HEK293 (cell line): ENCODE measurements around the gene HTT.

ENCODE experiments used
- CTCF ChIA-PET: fragments of 350-600 bp; formaldehyde crosslinking; extraction: SDS; loops from one replicate; lab custom pipeline; 2021; ENCODE audit warnings: antibody characterized with exemption; lab: Yijun Ruan, JAX
- POLR2A ChIA-PET: fragments of 300-600 bp; formaldehyde crosslinking; extraction: SDS; loops from one replicate; lab custom pipeline; 2020; ENCODE audit warnings: antibody characterized with exemption, inconsistent platforms; lab: Yijun Ruan, JAX
- H3K27ac ChIP-seq: fragments of 200-500 bp; sonication (Bioruptor generic); 2 replicates; pipeline ENCODE4 v1.5.1; 2014; ENCODE audit warnings: low read depth, low read length, control low read depth, inconsistent platforms; ENCODE audit errors: extremely low read depth
- H3K36me3 ChIP-seq, 2 experiments: fragments of 200-500 bp in 1 of 2; sonication (Bioruptor generic) in 1 of 2; 1 replicate in 1 of 2; 2 replicates in 1 of 2; pipeline ENCODE4 v1.5.1; 2014 to 2017; ENCODE audit warnings: inconsistent platforms in 2 of 2, low read length in 2 of 2; ENCODE audit not compliant: control insufficient read depth in 2 of 2, insufficient read depth in 1 of 2
- H3K4me1 ChIP-seq: fragments of 200-500 bp; sonication (Bioruptor generic); 2 replicates; pipeline ENCODE4 v1.5.1; 2014; ENCODE audit warnings: mild to moderate bottlenecking, low read length, inconsistent platforms; ENCODE audit not compliant: control insufficient read depth, insufficient read depth
- H3K4me3 ChIP-seq: 2 replicates; pipeline ENCODE4 v1.5.1; 2011; ENCODE audit warnings: low read depth, mild to moderate bottlenecking, control low read depth, low read length, moderate library complexity
- H3K9me3 ChIP-seq: fragments of 200-500 bp; sonication (Bioruptor generic); 2 replicates; pipeline ENCODE4 v1.5.1; 2014; ENCODE audit warnings: low read depth, low read length, inconsistent platforms; ENCODE audit not compliant: control insufficient read depth, insufficient read depth
- HOXA7 ChIP-seq: sonication (generic); formaldehyde crosslinking; IDR thresholded peaks from 2 replicates; pipeline ENCODE4 v1.8.1; 2022; ENCODE audit warnings: missing genetic modification reagents, borderline replicate concordance
- MEIS1 ChIP-seq: sonication (generic); formaldehyde crosslinking; IDR thresholded peaks from 2 replicates; pipeline ENCODE4 v1.8.1; 2022; ENCODE audit warnings: missing genetic modification reagents, mild to moderate bottlenecking, borderline replicate concordance
- SP2 ChIP-seq: fragments of 450-650 bp; formaldehyde crosslinking; IDR thresholded peaks from 2 replicates; pipeline ENCODE4 v1.5.1; 2016; ENCODE audit warnings: missing biosample characterization, missing genetic modification characterization
- ZBTB17 ChIP-seq: fragments of 450-650 bp; formaldehyde crosslinking; IDR thresholded peaks from 2 replicates; pipeline ENCODE4 v1.5.1; 2016; ENCODE audit warnings: missing biosample characterization, missing genetic modification characterization
- ZFP69B ChIP-seq: fragments of 450-650 bp; formaldehyde crosslinking; IDR thresholded peaks from 2 replicates; pipeline ENCODE4 v1.5.1; 2016; ENCODE audit warnings: missing biosample characterization, missing genetic modification characterization
- ZNF132 ChIP-seq: fragments of 450-650 bp; formaldehyde crosslinking; IDR thresholded peaks from 2 replicates; pipeline ENCODE4 v1.5.1; 2017; ENCODE audit warnings: missing biosample characterization, missing genetic modification characterization, borderline replicate concordance
- ZNF202 ChIP-seq: fragments of 450-650 bp; formaldehyde crosslinking; IDR thresholded peaks from 2 replicates; pipeline ENCODE4 v1.5.1; 2016; ENCODE audit warnings: missing biosample characterization, missing genetic modification characterization, borderline replicate concordance
- ZNF223 ChIP-seq: fragments of 450-650 bp; formaldehyde crosslinking; IDR thresholded peaks from 2 replicates; pipeline ENCODE4 v1.5.1; 2016; ENCODE audit warnings: missing biosample characterization, missing genetic modification characterization
- ZNF521 ChIP-seq: fragments of 450-650 bp; formaldehyde crosslinking; IDR thresholded peaks from 2 replicates; pipeline ENCODE4 v1.5.1; 2017; ENCODE audit warnings: missing biosample characterization, mild to moderate bottlenecking, missing genetic modification characterization
- ZNF558 ChIP-seq: fragments of 450-650 bp; formaldehyde crosslinking; IDR thresholded peaks from 2 replicates; pipeline ENCODE4 v1.5.1; 2016; ENCODE audit warnings: missing biosample characterization, missing genetic modification characterization
- ZNF585B ChIP-seq: fragments of 450-650 bp; formaldehyde crosslinking; IDR thresholded peaks from 2 replicates; pipeline ENCODE4 v1.5.1; 2016; ENCODE audit warnings: missing biosample characterization, missing genetic modification characterization
- ZNF626 ChIP-seq: fragments of 450-650 bp; sonication (Bioruptor Pico); formaldehyde crosslinking; IDR thresholded peaks from 2 replicates; pipeline ENCODE4 v1.5.1; 2018; ENCODE audit warnings: missing biosample characterization, missing genetic modification characterization, inconsistent platforms
- ZNF654 ChIP-seq: fragments of 450-650 bp; formaldehyde crosslinking; IDR thresholded peaks from 2 replicates; pipeline ENCODE4 v1.5.1; 2016; ENCODE audit warnings: low read depth, missing biosample characterization, missing genetic modification characterization
- ZNF677 ChIP-seq: fragments of 450-650 bp; IDR thresholded peaks from 2 replicates; pipeline ENCODE4 v1.5.0; 2018; ENCODE audit warnings: missing biosample characterization, mild to moderate bottlenecking, missing genetic modification characterization, moderate library complexity
- ZNF747 ChIP-seq: fragments of 450-650 bp; formaldehyde crosslinking; IDR thresholded peaks from 2 replicates; pipeline ENCODE4 v1.5.1; 2016; ENCODE audit warnings: missing biosample characterization, missing genetic modification characterization
- TF ChIP-seq, protein P1 (sequence below): fragments of 450-650 bp; formaldehyde crosslinking; IDR thresholded peaks from 2 replicates; pipeline ENCODE4 v1.5.1; 2016; ENCODE audit warnings: missing biosample characterization, missing genetic modification characterization
- TF ChIP-seq, protein P2 (sequence below): fragments of 450-650 bp; formaldehyde crosslinking; IDR thresholded peaks from 2 replicates; pipeline ENCODE4 v1.5.1; 2017; ENCODE audit warnings: missing biosample characterization, mild to moderate bottlenecking, missing genetic modification characterization, moderate library complexity
- TF ChIP-seq, protein P3 (sequence below): fragments of 450-650 bp; formaldehyde crosslinking; IDR thresholded peaks from 2 replicates; pipeline ENCODE4 v1.5.1; 2016; ENCODE audit warnings: missing biosample characterization, missing genetic modification characterization
- TF ChIP-seq, protein P4 (sequence below): fragments of 450-650 bp; formaldehyde crosslinking; optimal IDR thresholded peaks from 2 replicates; pipeline ENCODE3; 2016; ENCODE audit warnings: missing biosample characterization, mild to moderate bottlenecking, missing genetic modification characterization
- TF ChIP-seq, protein P5 (sequence below): fragments of 450-650 bp; formaldehyde crosslinking; IDR thresholded peaks from 2 replicates; pipeline ENCODE4 v1.5.1; 2016; ENCODE audit warnings: missing biosample characterization, missing genetic modification characterization
- TF ChIP-seq, protein P6 (sequence below): fragments of 450-650 bp; formaldehyde crosslinking; IDR thresholded peaks from 2 replicates; pipeline ENCODE4 v1.5.1; 2016; ENCODE audit warnings: missing biosample characterization, missing genetic modification characterization
- TF ChIP-seq, protein P7 (sequence below): fragments of 450-650 bp; formaldehyde crosslinking; IDR thresholded peaks from 2 replicates; pipeline ENCODE4; 2016; ENCODE audit warnings: missing biosample characterization, missing genetic modification characterization

Gene HTT

DNA sequence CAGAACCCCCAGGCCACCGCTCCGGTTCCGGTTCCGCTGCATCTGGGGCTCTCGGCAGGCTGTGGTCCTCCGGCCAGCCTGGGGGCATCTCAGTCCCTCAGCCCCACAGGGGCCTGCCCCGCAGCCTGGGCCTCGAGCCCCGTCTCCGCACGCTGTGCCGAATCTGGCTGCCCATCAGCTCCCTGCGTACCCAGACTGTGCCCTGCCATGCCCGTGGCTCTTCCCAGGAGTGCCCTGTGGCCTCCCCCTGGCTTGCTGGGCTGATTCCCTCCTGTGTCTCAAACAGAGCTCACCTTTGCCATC is 173.6 kb downstream of the HTT start:
- ChIA-PET POLR2A (no interaction called here), CTCF (no interaction called here)
- Histone ChIP-seq H3K36me3 (peaks cover 0 to 10% of the 10 kb centered on the region in 2 experiments; a peak in 1 of 3 replicates), H3K4me3 (no peak overlapping the region), H3K27ac (no peak overlapping the region), H3K4me1 (no peaks in the 10 kb centered on the region), H3K9me3 (no peaks in the 10 kb centered on the region)
- TF ChIP-seq HOXA7 (CRISPR knock-in tag) = no peak
- no peak for TF ChIP-seq ZNF747 (tag by site-specific recombination)
- TF ChIP-seq, protein P1, sequence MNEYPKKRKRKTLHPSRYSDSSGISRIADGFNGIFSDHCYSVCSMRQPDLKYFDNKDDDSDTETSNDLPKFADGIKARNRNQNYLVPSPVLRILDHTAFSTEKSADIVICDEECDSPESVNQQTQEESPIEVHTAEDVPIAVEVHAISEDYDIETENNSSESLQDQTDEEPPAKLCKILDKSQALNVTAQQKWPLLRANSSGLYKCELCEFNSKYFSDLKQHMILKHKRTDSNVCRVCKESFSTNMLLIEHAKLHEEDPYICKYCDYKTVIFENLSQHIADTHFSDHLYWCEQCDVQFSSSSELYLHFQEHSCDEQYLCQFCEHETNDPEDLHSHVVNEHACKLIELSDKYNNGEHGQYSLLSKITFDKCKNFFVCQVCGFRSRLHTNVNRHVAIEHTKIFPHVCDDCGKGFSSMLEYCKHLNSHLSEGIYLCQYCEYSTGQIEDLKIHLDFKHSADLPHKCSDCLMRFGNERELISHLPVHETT (tag by site-specific recombination) = no peak
- no peak for TF ChIP-seq ZNF626 (tag by site-specific recombination)
- TF ChIP-seq ZNF521 = no peak
- TF ChIP-seq, protein P2, sequence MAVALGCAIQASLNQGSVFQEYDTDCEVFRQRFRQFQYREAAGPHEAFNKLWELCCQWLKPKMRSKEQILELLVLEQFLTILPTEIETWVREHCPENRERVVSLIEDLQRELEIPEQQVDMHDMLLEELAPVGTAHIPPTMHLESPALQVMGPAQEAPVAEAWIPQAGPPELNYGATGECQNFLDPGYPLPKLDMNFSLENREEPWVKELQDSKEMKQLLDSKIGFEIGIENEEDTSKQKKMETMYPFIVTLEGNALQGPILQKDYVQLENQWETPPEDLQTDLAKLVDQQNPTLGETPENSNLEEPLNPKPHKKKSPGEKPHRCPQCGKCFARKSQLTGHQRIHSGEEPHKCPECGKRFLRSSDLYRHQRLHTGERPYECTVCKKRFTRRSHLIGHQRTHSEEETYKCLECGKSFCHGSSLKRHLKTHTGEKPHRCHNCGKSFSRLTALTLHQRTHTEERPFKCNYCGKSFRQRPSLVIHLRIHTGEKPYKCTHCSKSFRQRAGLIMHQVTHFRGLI = no peak
- TF ChIP-seq ZNF654 (tag by site-specific recombination) = no peak
- TF ChIP-seq, protein P3, sequence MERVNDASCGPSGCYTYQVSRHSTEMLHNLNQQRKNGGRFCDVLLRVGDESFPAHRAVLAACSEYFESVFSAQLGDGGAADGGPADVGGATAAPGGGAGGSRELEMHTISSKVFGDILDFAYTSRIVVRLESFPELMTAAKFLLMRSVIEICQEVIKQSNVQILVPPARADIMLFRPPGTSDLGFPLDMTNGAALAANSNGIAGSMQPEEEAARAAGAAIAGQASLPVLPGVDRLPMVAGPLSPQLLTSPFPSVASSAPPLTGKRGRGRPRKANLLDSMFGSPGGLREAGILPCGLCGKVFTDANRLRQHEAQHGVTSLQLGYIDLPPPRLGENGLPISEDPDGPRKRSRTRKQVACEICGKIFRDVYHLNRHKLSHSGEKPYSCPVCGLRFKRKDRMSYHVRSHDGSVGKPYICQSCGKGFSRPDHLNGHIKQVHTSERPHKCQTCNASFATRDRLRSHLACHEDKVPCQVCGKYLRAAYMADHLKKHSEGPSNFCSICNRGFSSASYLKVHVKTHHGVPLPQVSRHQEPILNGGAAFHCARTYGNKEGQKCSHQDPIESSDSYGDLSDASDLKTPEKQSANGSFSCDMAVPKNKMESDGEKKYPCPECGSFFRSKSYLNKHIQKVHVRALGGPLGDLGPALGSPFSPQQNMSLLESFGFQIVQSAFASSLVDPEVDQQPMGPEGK (tag by site-specific recombination) = no peak
- TF ChIP-seq, protein P4, sequence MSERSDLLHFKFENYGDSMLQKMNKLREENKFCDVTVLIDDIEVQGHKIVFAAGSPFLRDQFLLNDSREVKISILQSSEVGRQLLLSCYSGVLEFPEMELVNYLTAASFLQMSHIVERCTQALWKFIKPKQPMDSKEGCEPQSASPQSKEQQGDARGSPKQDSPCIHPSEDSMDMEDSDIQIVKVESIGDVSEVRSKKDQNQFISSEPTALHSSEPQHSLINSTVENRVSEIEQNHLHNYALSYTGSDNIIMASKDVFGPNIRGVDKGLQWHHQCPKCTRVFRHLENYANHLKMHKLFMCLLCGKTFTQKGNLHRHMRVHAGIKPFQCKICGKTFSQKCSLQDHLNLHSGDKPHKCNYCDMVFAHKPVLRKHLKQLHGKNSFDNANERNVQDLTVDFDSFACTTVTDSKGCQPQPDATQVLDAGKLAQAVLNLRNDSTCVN (tag by site-specific recombination) = no peak

DNA sequence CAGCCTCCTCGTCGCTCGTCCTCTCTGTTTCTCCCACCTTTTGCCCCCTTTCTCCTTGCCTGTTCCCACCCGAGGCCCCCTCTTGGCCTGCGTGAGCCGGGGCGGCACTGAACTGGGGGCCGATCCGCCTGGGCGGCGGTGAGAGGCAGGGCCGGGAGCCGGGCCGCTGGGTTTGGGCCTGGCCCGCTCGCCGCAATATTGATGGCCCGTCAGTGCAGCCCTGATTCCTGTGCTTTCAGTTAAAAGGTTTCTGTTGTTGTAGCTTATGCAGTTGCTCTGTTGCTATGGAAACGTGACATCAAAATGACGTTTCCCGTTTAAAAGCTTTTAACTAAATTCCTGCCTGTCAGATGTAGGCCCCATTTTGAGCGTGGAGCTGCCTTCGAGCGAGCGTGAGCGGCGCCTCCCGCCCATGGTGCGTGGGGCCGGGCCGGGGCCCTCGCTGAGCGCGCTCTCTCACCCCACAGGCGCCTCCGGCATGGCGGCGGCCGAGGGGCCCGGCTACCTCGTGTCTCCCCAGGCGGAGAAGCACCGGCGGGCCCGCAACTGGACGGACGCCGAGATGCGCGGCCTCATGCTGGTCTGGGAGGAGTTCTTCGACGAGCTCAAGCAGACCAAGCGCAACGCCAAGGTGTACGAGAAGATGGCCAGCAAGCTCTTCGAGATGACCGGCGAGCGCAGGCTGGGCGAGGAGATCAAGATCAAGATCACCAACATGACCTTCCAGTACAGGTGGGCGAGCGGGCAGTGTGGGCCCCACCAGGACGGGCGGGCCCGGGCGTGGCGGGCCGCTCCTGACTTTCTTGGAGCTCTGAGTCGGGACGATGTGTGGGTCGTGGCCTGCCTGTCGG is 174.6 kb downstream of the HTT start, which contains the start of gene MSANTD1:
Gene MSANTD1 (plus strand): TSS at position 349 of the 851 bp plus-strand sequence. CDS start 64 bp downstream, at position 413.
- ChIA-PET POLR2A (no interaction called here), CTCF (no interaction called here)
- TF ChIP-seq, protein P5, sequence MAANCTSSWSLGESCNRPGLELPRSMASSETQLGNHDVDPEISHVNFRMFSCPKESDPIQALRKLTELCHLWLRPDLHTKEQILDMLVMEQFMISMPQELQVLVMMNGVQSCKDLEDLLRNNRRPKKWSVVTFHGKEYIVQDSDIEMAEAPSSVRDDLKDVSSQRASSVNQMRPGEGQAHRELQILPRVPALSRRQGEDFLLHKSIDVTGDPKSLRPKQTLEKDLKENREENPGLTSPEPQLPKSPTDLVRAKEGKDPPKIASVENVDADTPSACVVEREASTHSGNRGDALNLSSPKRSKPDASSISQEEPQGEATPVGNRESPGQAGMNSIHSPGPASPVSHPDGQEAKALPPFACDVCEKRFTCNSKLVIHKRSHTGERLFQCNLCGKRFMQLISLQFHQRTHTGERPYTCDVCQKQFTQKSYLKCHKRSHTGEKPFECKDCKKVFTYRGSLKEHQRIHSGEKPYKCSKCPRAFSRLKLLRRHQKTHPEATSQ (tag by site-specific recombination) = no peak
- TF ChIP-seq ZNF223 (tag by site-specific recombination) (no peak), SP2 (tag by site-specific recombination) (no peak), ZNF558 (tag by site-specific recombination) (no peak), ZBTB17 (tag by site-specific recombination) (no peak), MEIS1 (no peak), ZNF132 (tag by site-specific recombination) (no peak), ZNF202 (tag by site-specific recombination) (no peak), ZNF677 (tag by site-specific recombination) (no peak), ZFP69B (tag by site-specific recombination) (peak; percentile 55), ZNF585B (tag by site-specific recombination) (no peak)
- TF ChIP-seq, protein P6, sequence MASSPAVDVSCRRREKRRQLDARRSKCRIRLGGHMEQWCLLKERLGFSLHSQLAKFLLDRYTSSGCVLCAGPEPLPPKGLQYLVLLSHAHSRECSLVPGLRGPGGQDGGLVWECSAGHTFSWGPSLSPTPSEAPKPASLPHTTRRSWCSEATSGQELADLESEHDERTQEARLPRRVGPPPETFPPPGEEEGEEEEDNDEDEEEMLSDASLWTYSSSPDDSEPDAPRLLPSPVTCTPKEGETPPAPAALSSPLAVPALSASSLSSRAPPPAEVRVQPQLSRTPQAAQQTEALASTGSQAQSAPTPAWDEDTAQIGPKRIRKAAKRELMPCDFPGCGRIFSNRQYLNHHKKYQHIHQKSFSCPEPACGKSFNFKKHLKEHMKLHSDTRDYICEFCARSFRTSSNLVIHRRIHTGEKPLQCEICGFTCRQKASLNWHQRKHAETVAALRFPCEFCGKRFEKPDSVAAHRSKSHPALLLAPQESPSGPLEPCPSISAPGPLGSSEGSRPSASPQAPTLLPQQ (tag by site-specific recombination) = 0 out of 2 replicates have a peak, but pooled peaks have one; percentile 34
- TF ChIP-seq, protein P7, sequence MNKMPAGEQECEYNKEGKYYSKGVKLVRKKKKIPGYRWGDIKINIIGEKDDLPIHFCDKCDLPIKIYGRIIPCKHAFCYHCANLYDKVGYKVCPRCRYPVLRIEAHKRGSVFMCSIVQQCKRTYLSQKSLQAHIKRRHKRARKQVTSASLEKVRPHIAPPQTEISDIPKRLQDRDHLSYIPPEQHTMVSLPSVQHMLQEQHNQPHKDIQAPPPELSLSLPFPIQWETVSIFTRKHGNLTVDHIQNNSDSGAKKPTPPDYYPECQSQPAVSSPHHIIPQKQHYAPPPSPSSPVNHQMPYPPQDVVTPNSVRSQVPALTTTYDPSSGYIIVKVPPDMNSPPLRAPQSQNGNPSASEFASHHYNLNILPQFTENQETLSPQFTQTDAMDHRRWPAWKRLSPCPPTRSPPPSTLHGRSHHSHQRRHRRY (tag by site-specific recombination) = no peak
- TF ChIP-seq, protein P4 (tag by site-specific recombination) = no peak
- Histone ChIP-seq H3K36me3 (peaks cover 0 to 3% of the 10 kb centered on the region in 2 experiments; a peak in 1 of 3 replicates), H3K4me3 (no peak within 1 kb of the TSS), H3K4me1 (no peaks in the 10 kb centered on the region), H3K9me3 (no peaks in the 10 kb centered on the region), H3K27ac (no peak within 1 kb of the TSS)
